H9 (cell line): Measurements from ENCODE around the gene USP35. TPM values are rescaled to one million over a fixed set of nuclear protein-coding genes. Genes with fewer than 3 reads are reported as not detected.

Experiments
- DNase-seq: peaks from one replicate; pipeline ENCODE4 v3.0.0-alpha.2; 2017
- H2AFZ ChIP-seq: one replicate; pipeline ENCODE4 v1.6.1; 2013; ENCODE audit warnings: mild to moderate bottlenecking, low read length, control low read depth, moderate library complexity
- H2AK5ac ChIP-seq: 2 replicates; pipeline ENCODE4 v1.6.1; 2013; ENCODE audit warnings: low read length, control low read depth, mixed read lengths; ENCODE audit not compliant: insufficient read length
- H2BK120ac ChIP-seq: one replicate; pipeline ENCODE4 v1.6.1; 2013; ENCODE audit warnings: low read depth, mild to moderate bottlenecking, low read length, control low read depth, inconsistent platforms; ENCODE audit not compliant: poor library complexity, severe bottlenecking
- H2BK12ac ChIP-seq: 2 replicates; pipeline ENCODE4 v1.6.1; 2013; ENCODE audit warnings: low read length, control low read depth, mixed read lengths, low read depth; ENCODE audit not compliant: insufficient read length
- H2BK15ac ChIP-seq: 2 replicates; pipeline ENCODE4 v1.6.1; 2013; ENCODE audit warnings: low read depth, low read length, control low read depth
- H2BK20ac ChIP-seq: one replicate; pipeline ENCODE4 v1.6.1; 2013; ENCODE audit warnings: low read depth, mild to moderate bottlenecking, low read length, control low read depth, inconsistent platforms; ENCODE audit not compliant: poor library complexity, severe bottlenecking
- H2BK5ac ChIP-seq: 2 replicates; pipeline ENCODE4 v1.6.1; 2013; ENCODE audit warnings: low read length, control low read depth, mixed read lengths; ENCODE audit not compliant: insufficient read length
- H3K14ac ChIP-seq: 2 replicates; pipeline ENCODE4 v1.6.1; 2013; ENCODE audit warnings: low read length, control low read depth; ENCODE audit not compliant: insufficient read depth
- H3K18ac ChIP-seq: 2 replicates; pipeline ENCODE4 v1.6.1; 2013; ENCODE audit warnings: low read depth, mild to moderate bottlenecking, mixed read lengths, low read length, control low read depth; ENCODE audit not compliant: insufficient read length
- H3K23ac ChIP-seq: 2 replicates; pipeline ENCODE4 v1.6.1; 2013; ENCODE audit warnings: low read length, control low read depth, mixed read lengths, low read depth; ENCODE audit not compliant: insufficient read length
- H3K23me2 ChIP-seq: 2 replicates; pipeline ENCODE4 v1.6.1; 2013; ENCODE audit warnings: low read depth, mild to moderate bottlenecking, mixed read lengths, low read length, control low read depth; ENCODE audit not compliant: insufficient read length, poor library complexity, severe bottlenecking
- H3K27ac ChIP-seq: 2 replicates; pipeline ENCODE4 v1.5.1; 2013; ENCODE audit warnings: low read length, control low read depth, mixed read lengths, low read depth; ENCODE audit not compliant: insufficient read length
- H3K27me3 ChIP-seq: 2 replicates; pipeline ENCODE4 v1.6.1; 2013; ENCODE audit warnings: low read length, control low read depth, inconsistent platforms; ENCODE audit not compliant: insufficient read depth
- H3K4ac ChIP-seq: 2 replicates; pipeline ENCODE4 v1.6.1; 2013; ENCODE audit warnings: low read depth, mild to moderate bottlenecking, control low read depth, inconsistent platforms, low read length, moderate library complexity
- H3K4me1 ChIP-seq: 2 replicates; pipeline ENCODE4 v1.6.1; 2013; ENCODE audit warnings: low read length, control low read depth, inconsistent platforms; ENCODE audit not compliant: insufficient read depth
- H3K4me2 ChIP-seq: 2 replicates; pipeline ENCODE4 v1.6.1; 2013; ENCODE audit warnings: low read length, control low read depth, mixed read lengths; ENCODE audit not compliant: insufficient read length, insufficient read depth
- H3K56ac ChIP-seq: 2 replicates; pipeline ENCODE4 v1.6.1; 2013; ENCODE audit warnings: low read depth, mild to moderate bottlenecking, mixed read lengths, low read length, control low read depth; ENCODE audit not compliant: insufficient read length
- H3K79me1 ChIP-seq: 2 replicates; pipeline ENCODE4 v1.6.1; 2013; ENCODE audit warnings: low read depth, mild to moderate bottlenecking, moderate library complexity, low read length, control low read depth, inconsistent platforms; ENCODE audit not compliant: insufficient read depth, poor library complexity, severe bottlenecking
- H3K79me2 ChIP-seq: 2 replicates; pipeline ENCODE4 v1.6.1; 2013; ENCODE audit warnings: low read length, control low read depth, inconsistent platforms; ENCODE audit not compliant: insufficient read depth
- H3K9ac ChIP-seq: 2 replicates; pipeline ENCODE4 v1.6.1; 2013; ENCODE audit warnings: low read length, control low read depth, mixed read lengths; ENCODE audit not compliant: insufficient read length; ENCODE audit errors: extremely low read depth
- H3K9me3 ChIP-seq: one replicate; pipeline ENCODE4 v1.6.1; 2013; ENCODE audit warnings: low read depth, low read length, inconsistent platforms; ENCODE audit not compliant: control insufficient read depth
- H3T11ph ChIP-seq: one replicate; pipeline ENCODE4 v1.6.1; 2013; ENCODE audit warnings: mild to moderate bottlenecking, low read length, control low read depth, inconsistent platforms
- H4K20me1 ChIP-seq: one replicate; pipeline ENCODE4 v1.6.1; 2013; ENCODE audit not compliant: control insufficient read depth, insufficient read length, insufficient read depth
- H4K5ac ChIP-seq: 2 replicates; pipeline ENCODE4 v1.6.1; 2013; ENCODE audit warnings: low read depth, mild to moderate bottlenecking, mixed read lengths, low read length, control low read depth; ENCODE audit not compliant: insufficient read length
- H4K8ac ChIP-seq: replicated peaks from 2 replicates; pipeline ENCODE4 v1.6.1; 2013; ENCODE audit warnings: low read length, control low read depth, mixed read lengths, low read depth; ENCODE audit not compliant: insufficient read length
- H4K91ac ChIP-seq: 2 replicates; pipeline ENCODE4 v1.6.1; 2013; ENCODE audit warnings: low read depth, mild to moderate bottlenecking, moderate library complexity, mixed read lengths, low read length, control low read depth; ENCODE audit not compliant: insufficient read length
- H3K27ac Mint-ChIP-seq, 3 experiments: 2 replicates in 2 of 3; 3 replicates in 1 of 3; pipeline ENCODE4 v1.8.0; 2020 to 2021; ENCODE audit warnings: mixed read lengths in 3 of 3, mild to moderate bottlenecking in 1 of 3, moderate library complexity in 1 of 3
- H3K27me3 Mint-ChIP-seq: 2 replicates; pipeline ENCODE4 v1.8.0; 2021; ENCODE audit warnings: low read depth, mild to moderate bottlenecking, moderate library complexity, mixed read lengths
- H3K36me3 Mint-ChIP-seq, 3 experiments: 2 replicates in 2 of 3; 3 replicates in 1 of 3; pipeline ENCODE4 v1.8.0; 2020 to 2021; ENCODE audit warnings: low read depth in 3 of 3, mixed read lengths in 3 of 3; ENCODE audit not compliant: insufficient read depth in 1 of 3
- H3K4me1 Mint-ChIP-seq, 2 experiments: 2 replicates each; pipeline ENCODE4 v1.8.0; 2020; ENCODE audit warnings: mixed read lengths in 2 of 2
- H3K4me3 Mint-ChIP-seq, 2 experiments: 2 replicates in 1 of 2; 3 replicates in 1 of 2; pipeline ENCODE4 v1.8.0; 2020 to 2021; ENCODE audit warnings: mild to moderate bottlenecking in 2 of 2, mixed read lengths in 2 of 2, moderate library complexity in 1 of 2
- H3K9me3 Mint-ChIP-seq, 2 experiments: 2 replicates in 1 of 2; 3 replicates in 1 of 2; pipeline ENCODE4 v1.8.0; 2020; ENCODE audit warnings: mild to moderate bottlenecking in 2 of 2, mixed read lengths in 2 of 2, moderate library complexity in 1 of 2
- CTCF ChIP-seq: fragments of 200-600 bp; sonication (generic); conservative IDR thresholded peaks from 3 replicates; pipeline ENCODE4 v1.8.0; 2021; ENCODE audit warnings: antibody characterized with exemption, mild to moderate bottlenecking
- WGBS: extraction: QIAGEN DNeasy Blood & Tissue Kit; methylation state at CpG from one replicate; pipeline ENCODE4 v1.1.7; 2013; ENCODE audit warnings: missing lambda C conversion rate, low lambda C conversion rate, mixed read lengths; ENCODE audit not compliant: insufficient read length; ENCODE audit errors: extremely low coverage; 5-methylcytosine and 5-hydroxymethylcytosine counted together
- total RNA-seq: library from RNA; stranded (reverse); gene quantifications from 2 replicates; pipeline ENCODE4 v1.2.1, GENCODE V29; 2021

USP35 gene
- total RNA-seq, 1 experiment from 2014 or later: 6.8 TPM

- no peak for TF ChIP-seq CTCF
- Histone ChIP-seq H3K27ac (no peak overlapping the region), H2BK12ac (no peak overlapping the region), H4K5ac (no peak overlapping the region), H2AK5ac (no peak overlapping the region), H3K4me1 (no peaks in the 10 kb centered on the region), H3K9me3 (no peaks in the 10 kb centered on the region), H3K4me2 (no peak overlapping the region), H2BK120ac (no peak overlapping the region), H3K23ac (no peak overlapping the region), H3T11ph (no peak overlapping the region), H3K23me2 (no peaks in the 10 kb centered on the region), H4K8ac (no peak overlapping the region), H3K79me1 (no peaks in the 10 kb centered on the region), H3K9ac (no peak overlapping the region), H3K18ac (no peak overlapping the region), H3K14ac (no peak overlapping the region), H4K91ac (no peak overlapping the region), H3K56ac (no peak overlapping the region), H2BK5ac (no peak overlapping the region), H2BK15ac (no peak overlapping the region), H2BK20ac (no peak overlapping the region), H3K27me3 (no peaks in the 10 kb centered on the region), H4K20me1 (no peaks in the 10 kb centered on the region), H3K4ac (no peak overlapping the region), H3K79me2 (no peaks in the 10 kb centered on the region), H2AFZ (no peak overlapping the region)
- no CpG with 5 or more reads among the region's 14 CpGs for WGBS
- Mint-ChIP-seq H3K27ac (peak overlapping the region in 2 of 3 experiments; percentile 9 to 19; a peak in 2 of 7 replicates), H3K9me3 (no peaks in the 10 kb centered on the region), H3K4me1 (no peaks in the 10 kb centered on the region), H3K4me3 (no peak overlapping the region), H3K36me3 (peaks cover 0 to 21% (median 14%) of the 10 kb centered on the region in 3 experiments; a peak in 6 of 7 replicates), H3K27me3 (no peaks in the 10 kb centered on the region)
- DNase-seq: peak; percentile 16
Observed at GRCh38 chr11:78217650-78218541, 29.2 kb downstream of the USP35 start.
